IMR-90 (cell line): ENCODE results near the gene MYH9. TPM values are rescaled to one million over a fixed set of nuclear protein-coding genes. Genes with fewer than 3 reads are reported as not detected.

Experiments
- ATAC-seq: fragments of 200-7000 bp; cut with Tn5 transposase; 2 replicates; pipeline ENCODE4 v1.9.1; 2020; ENCODE audit warnings: low read depth, mild to moderate bottlenecking, moderate library complexity
- BruUV-seq: library from RNA; stranded (reverse); fragments of 400-500 nt; replicated peaks from 2 replicates; lab custom pipeline; 2021; lab: Mats Ljungman, UMichigan
- CTCF ChIA-PET: fragments of 300-600 bp; formaldehyde crosslinking; extraction: SDS; loops from one replicate; lab custom pipeline; 2021; ENCODE audit warnings: antibody characterized with exemption; lab: Yijun Ruan, JAX
- POLR2A ChIA-PET: fragments of 300-600 bp; sonication (Branson Sonifier 250); formaldehyde crosslinking; loops from one replicate; lab custom pipeline; 2022; ENCODE audit warnings: antibody characterized with exemption; ENCODE audit not compliant: unreplicated experiment; lab: Charles Lee
- DNase-seq: peaks from one replicate; pipeline ENCODE4 v3.0.0; 2013
- H2AFZ ChIP-seq: replicated peaks from 2 replicates; pipeline ENCODE3; 2013; ENCODE audit warnings: low read length, mild to moderate bottlenecking; ENCODE audit not compliant: poor library complexity
- H2AK5ac ChIP-seq: 2 replicates; pipeline ENCODE4 v1.6.1; 2013; ENCODE audit warnings: low read depth, low read length, inconsistent platforms
- H2AK9ac ChIP-seq: replicated peaks from 2 replicates; pipeline ENCODE3; 2013; ENCODE audit warnings: mild to moderate bottlenecking, low read depth, low read length, moderate library complexity; ENCODE audit not compliant: poor library complexity
- H2BK120ac ChIP-seq: 2 replicates; pipeline ENCODE4 v1.6.1; 2013; ENCODE audit warnings: low read depth, low read length, inconsistent platforms
- H2BK15ac ChIP-seq: 3 replicates; pipeline ENCODE4 v1.6.1; 2013; ENCODE audit warnings: low read depth, low read length, inconsistent platforms
- H2BK20ac ChIP-seq: 2 replicates; pipeline ENCODE4 v1.6.1; 2013; ENCODE audit warnings: low read depth, mild to moderate bottlenecking, inconsistent platforms, low read length, moderate library complexity
- H2BK5ac ChIP-seq: 2 replicates; pipeline ENCODE4 v1.6.1; 2013; ENCODE audit warnings: mild to moderate bottlenecking, low read depth, low read length, inconsistent platforms; ENCODE audit not compliant: poor library complexity, severe bottlenecking
- H3K14ac ChIP-seq: replicated peaks from 2 replicates; pipeline ENCODE4 v1.6.1; 2013; ENCODE audit warnings: low read depth, low read length, inconsistent platforms
- H3K18ac ChIP-seq: 2 replicates; pipeline ENCODE4 v1.6.1; 2013; ENCODE audit warnings: low read depth, low read length, control low read depth
- H3K23ac ChIP-seq: 2 replicates; pipeline ENCODE4 v1.6.1; 2013; ENCODE audit warnings: low read depth, low read length, inconsistent platforms
- H3K27ac ChIP-seq: 2 replicates; pipeline ENCODE4 v1.5.1; 2013; ENCODE audit warnings: mild to moderate bottlenecking, control low read depth, low read length; ENCODE audit not compliant: insufficient read depth
- H3K27me3 ChIP-seq: 2 replicates; pipeline ENCODE4 v1.6.1; 2013; ENCODE audit warnings: low read length; ENCODE audit not compliant: control insufficient read depth, insufficient read depth
- H3K36me3 ChIP-seq: 2 replicates; pipeline ENCODE4 v1.6.1; 2013; ENCODE audit warnings: low read length, mixed read lengths; ENCODE audit not compliant: control insufficient read depth, insufficient read depth
- H3K4ac ChIP-seq: 2 replicates; pipeline ENCODE4 v1.6.1; 2013; ENCODE audit warnings: low read depth, low read length, inconsistent platforms
- H3K4me1 ChIP-seq: 2 replicates; pipeline ENCODE4 v1.6.1; 2013; ENCODE audit warnings: low read length, mixed read lengths; ENCODE audit not compliant: control insufficient read depth, insufficient read depth
- H3K4me2 ChIP-seq: 2 replicates; pipeline ENCODE4 v1.6.1; 2013; ENCODE audit warnings: low read depth, mild to moderate bottlenecking, control low read depth, low read length, moderate library complexity
- H3K4me3 ChIP-seq: 2 replicates; pipeline ENCODE4 v1.5.1; 2013; ENCODE audit warnings: low read depth, mild to moderate bottlenecking, control low read depth, low read length, moderate library complexity; ENCODE audit not compliant: insufficient read depth
- H3K56ac ChIP-seq: 2 replicates; pipeline ENCODE4 v1.6.1; 2013; ENCODE audit warnings: low read length, inconsistent platforms; ENCODE audit not compliant: insufficient read depth; ENCODE audit errors: extremely low read depth
- H3K79me1 ChIP-seq, 2 experiments: 2 replicates each; pipeline ENCODE4 v1.6.1; 2013; ENCODE audit warnings: low read length in 2 of 2, inconsistent platforms in 1 of 2, low read depth in 1 of 2
- H3K9ac ChIP-seq: 2 replicates; pipeline ENCODE4 v1.6.1; 2013; ENCODE audit warnings: low read depth, low read length, control low read depth
- H3K9me1 ChIP-seq: 2 replicates; pipeline ENCODE4 v1.6.1; 2013; ENCODE audit warnings: low read length, inconsistent platforms; ENCODE audit not compliant: insufficient read depth
- H3K9me3 ChIP-seq: 2 replicates; pipeline ENCODE4 v1.6.1; 2013; ENCODE audit warnings: low read length; ENCODE audit not compliant: control insufficient read depth, insufficient read depth
- H4K20me1 ChIP-seq: 2 replicates; pipeline ENCODE4 v1.6.1; 2013; ENCODE audit warnings: low read length, inconsistent platforms; ENCODE audit not compliant: insufficient read depth
- H4K5ac ChIP-seq: 2 replicates; pipeline ENCODE4 v1.6.1; 2013; ENCODE audit warnings: mild to moderate bottlenecking, low read depth, low read length, control low read depth
- H4K8ac ChIP-seq, 2 experiments: 2 replicates each; pipeline ENCODE4 v1.6.1; 2013; ENCODE audit warnings: low read depth in 2 of 2, low read length in 2 of 2, control low read depth in 1 of 2, inconsistent platforms in 1 of 2
- H4K91ac ChIP-seq: 2 replicates; pipeline ENCODE4 v1.6.1; 2013; ENCODE audit warnings: low read depth, low read length, inconsistent platforms; ENCODE audit not compliant: insufficient read depth
- BHLHE40 ChIP-seq: fragments of 150-350 bp; IDR thresholded peaks from 2 replicates; pipeline ENCODE4 v1.6.1; 2016; ENCODE audit warnings: mild to moderate bottlenecking, low read depth, low read length
- CEBPB ChIP-seq: IDR thresholded peaks from 2 replicates; pipeline ENCODE4 v1.6.1; 2012; ENCODE audit warnings: low read depth, low read length, improper control_type of control experiment
- CHD1 ChIP-seq: IDR thresholded peaks from 2 replicates; pipeline ENCODE4 v1.6.1; 2012; ENCODE audit warnings: low read depth, low read length, improper control_type of control experiment
- FOS ChIP-seq: fragments of 150-350 bp; IDR thresholded peaks from 2 replicates; pipeline ENCODE4 v1.6.1; 2016; ENCODE audit warnings: low read depth, low read length
- MAFK ChIP-seq: IDR thresholded peaks from 2 replicates; pipeline ENCODE4 v1.6.1; 2012; ENCODE audit warnings: low read depth, low read length, improper control_type of control experiment
- MAZ ChIP-seq: IDR thresholded peaks from 2 replicates; pipeline ENCODE4 v1.6.1; 2012; ENCODE audit warnings: low read depth, mild to moderate bottlenecking, low read length, improper control_type of control experiment, moderate library complexity, borderline replicate concordance
- MXI1 ChIP-seq: IDR thresholded peaks from 2 replicates; pipeline ENCODE4 v1.6.1; 2012; ENCODE audit warnings: low read depth, mild to moderate bottlenecking, low read length, moderate library complexity, borderline replicate concordance
- NFE2L2 ChIP-seq: fragments of 150-350 bp; IDR thresholded peaks from 2 replicates; pipeline ENCODE4 v1.6.1; 2016; ENCODE audit warnings: low read depth, mild to moderate bottlenecking, low read length
- POLR2A ChIP-seq: IDR thresholded peaks from 2 replicates; pipeline ENCODE4 v1.6.1; 2012; ENCODE audit warnings: mild to moderate bottlenecking, low read depth, low read length
- RAD21 ChIP-seq: IDR thresholded peaks from 2 replicates; pipeline ENCODE4 v1.6.1; 2012; ENCODE audit warnings: low read length, improper control_type of control experiment
- RCOR1 ChIP-seq: IDR thresholded peaks from 2 replicates; pipeline ENCODE4 v1.6.1; 2012; ENCODE audit warnings: mild to moderate bottlenecking, low read length, improper control_type of control experiment; ENCODE audit not compliant: insufficient replicate concordance
- RFX5 ChIP-seq: IDR thresholded peaks from 2 replicates; pipeline ENCODE4 v1.8.0; 2012; ENCODE audit warnings: low read depth, mild to moderate bottlenecking, low read length, moderate library complexity
- SMC3 ChIP-seq: fragments of 150-350 bp; IDR thresholded peaks from 2 replicates; pipeline ENCODE4 v1.6.1; 2016; ENCODE audit warnings: low read depth, mild to moderate bottlenecking, antibody characterized with exemption, low read length, moderate library complexity
- WGBS, 2 experiments: methylation state at CpG; one replicate each; pipeline versions ENCODE4 v1.1.5 to v1.1.7; 2013; ENCODE audit warnings: missing lambda C conversion rate in 2 of 2; ENCODE audit not compliant: insufficient read length in 1 of 2; ENCODE audit errors: extremely low coverage in 2 of 2; 5-methylcytosine and 5-hydroxymethylcytosine counted together
- dilution Hi-C: fragments of 300-500 bp; cut with HindIII; formaldehyde crosslinking; loops from one replicate; pipeline ENCODE4 v1.14.3; 2018; ENCODE audit warnings: low sequenced_read_pairs; ENCODE audit not compliant: unreplicated experiment
- in situ Hi-C: fragments of 300-500 bp; cut with MboI; formaldehyde crosslinking; loops from 3 replicates; pipeline ENCODE4 v1.14.3; 2019; ENCODE audit warnings: low sequenced_read_pairs, inconsistent platforms, mixed read lengths
- intact Hi-C: fragments of 100-400 bp; cut with micrococcal nuclease; formaldehyde crosslinking; loops from 2 replicates; pipeline ENCODE4 v1.10.0; 2022
- polyA plus RNA-seq, 3 experiments: library from polyadenylated mRNA; depleted of rRNA; stranded (reverse); fragments of >200 nt; gene quantifications; 2 replicates each; pipeline ENCODE4 v1.2.3, GENCODE V29; 2012; ENCODE audit warnings: low replicate concordance in 1 of 3
- total RNA-seq: library from RNA; depleted of rRNA; stranded (reverse); fragments of >200 nt; gene quantifications from 2 replicates; pipeline ENCODE4 v1.2.3, GENCODE V29; 2012
- TF ChIP-seq, protein P1 (sequence below): conservative IDR thresholded peaks from 2 replicates; pipeline ENCODE4 v1.5.1; 2012; ENCODE audit warnings: mild to moderate bottlenecking, low read depth, low read length, improper control_type of control experiment
- TF ChIP-seq, protein P2 (sequence below): fragments of 150-350 bp; IDR thresholded peaks from 2 replicates; pipeline ENCODE4 v1.6.1; 2016; ENCODE audit warnings: low read depth, mild to moderate bottlenecking, low read length, moderate library complexity, borderline replicate concordance
- TF ChIP-seq, protein P3 (sequence below): fragments of 150-350 bp; IDR thresholded peaks from 2 replicates; pipeline ENCODE4 v1.6.1; 2017; ENCODE audit warnings: mild to moderate bottlenecking, antibody characterized with exemption, low read length, low read depth

Gene MYH9
- total and polyA plus RNA-seq, 2 of the 4 experiments (the other 2 are of a cell fraction), result 475 to 554 TPM

DNA sequence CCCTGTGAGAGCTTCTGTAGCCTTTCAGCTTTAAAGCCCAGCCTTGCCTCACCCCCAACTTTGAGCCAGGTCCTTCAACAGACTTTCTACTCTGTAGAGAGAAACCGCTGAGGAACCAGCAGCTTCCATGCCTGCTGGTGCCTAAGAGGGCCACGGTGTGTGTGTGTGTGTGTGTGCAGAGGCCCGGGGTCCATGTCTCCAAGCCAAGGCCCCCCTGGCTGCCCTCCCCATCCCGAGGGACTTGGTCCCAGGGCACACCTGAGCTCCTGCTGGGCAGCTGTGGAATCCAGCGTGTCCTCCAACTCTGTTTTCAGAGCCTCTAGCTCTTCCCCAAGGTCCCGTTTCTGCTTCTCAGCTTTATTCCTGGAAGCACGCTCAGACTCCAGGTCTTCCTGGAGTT is 92.5 kb downstream of the MYH9 start:
- BruUV-seq, result no TSS peak

More for the DNA sequence above, 92.5 kb downstream of the MYH9 start:
- no peak overlapping the region for H3K4ac ChIP-seq
- WGBS, 2 experiments, result 90% methylated on average over 4 of the region's 7 CpGs; no CpG with 5 or more reads in 1 of the 2 experiments
- no peaks in the 10 kb centered on the region for H3K4me1 ChIP-seq
- H3K36me3 ChIP-seq, result peaks cover 86% of the 10 kb centered on the region
- H2BK20ac ChIP-seq, result no peak overlapping the region
- no peak overlapping the region for H3K9ac ChIP-seq
- no peak overlapping the region for H2AK5ac ChIP-seq
- CTCF ChIA-PET, result interaction anchor here (0.7 kb wide), 1 partner anchor 944 kb away, joined by 3 read pairs; no protein-coding TSS in a partner anchor
- no peaks in the 10 kb centered on the region for H3K9me1 ChIP-seq
- no peak overlapping the region for H3K27ac ChIP-seq
- no peak overlapping the region for H3K14ac ChIP-seq
- no peak overlapping the region for H3K56ac ChIP-seq
- H2AFZ ChIP-seq, result no peak overlapping the region
- POLR2A ChIA-PET, result no interaction called here
- no peak overlapping the region for H3K4me2 ChIP-seq
- DNase-seq (no peak), ATAC-seq (no peak)
- H3K9me3 ChIP-seq, result no peaks in the 10 kb centered on the region
- TF ChIP-seq, protein P1, sequence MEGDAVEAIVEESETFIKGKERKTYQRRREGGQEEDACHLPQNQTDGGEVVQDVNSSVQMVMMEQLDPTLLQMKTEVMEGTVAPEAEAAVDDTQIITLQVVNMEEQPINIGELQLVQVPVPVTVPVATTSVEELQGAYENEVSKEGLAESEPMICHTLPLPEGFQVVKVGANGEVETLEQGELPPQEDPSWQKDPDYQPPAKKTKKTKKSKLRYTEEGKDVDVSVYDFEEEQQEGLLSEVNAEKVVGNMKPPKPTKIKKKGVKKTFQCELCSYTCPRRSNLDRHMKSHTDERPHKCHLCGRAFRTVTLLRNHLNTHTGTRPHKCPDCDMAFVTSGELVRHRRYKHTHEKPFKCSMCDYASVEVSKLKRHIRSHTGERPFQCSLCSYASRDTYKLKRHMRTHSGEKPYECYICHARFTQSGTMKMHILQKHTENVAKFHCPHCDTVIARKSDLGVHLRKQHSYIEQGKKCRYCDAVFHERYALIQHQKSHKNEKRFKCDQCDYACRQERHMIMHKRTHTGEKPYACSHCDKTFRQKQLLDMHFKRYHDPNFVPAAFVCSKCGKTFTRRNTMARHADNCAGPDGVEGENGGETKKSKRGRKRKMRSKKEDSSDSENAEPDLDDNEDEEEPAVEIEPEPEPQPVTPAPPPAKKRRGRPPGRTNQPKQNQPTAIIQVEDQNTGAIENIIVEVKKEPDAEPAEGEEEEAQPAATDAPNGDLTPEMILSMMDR, result no peak
- TF ChIP-seq RFX5, result no peak
- TF ChIP-seq NFE2L2, result no peak
- TF ChIP-seq MXI1, result no peak
- TF ChIP-seq, protein P2, sequence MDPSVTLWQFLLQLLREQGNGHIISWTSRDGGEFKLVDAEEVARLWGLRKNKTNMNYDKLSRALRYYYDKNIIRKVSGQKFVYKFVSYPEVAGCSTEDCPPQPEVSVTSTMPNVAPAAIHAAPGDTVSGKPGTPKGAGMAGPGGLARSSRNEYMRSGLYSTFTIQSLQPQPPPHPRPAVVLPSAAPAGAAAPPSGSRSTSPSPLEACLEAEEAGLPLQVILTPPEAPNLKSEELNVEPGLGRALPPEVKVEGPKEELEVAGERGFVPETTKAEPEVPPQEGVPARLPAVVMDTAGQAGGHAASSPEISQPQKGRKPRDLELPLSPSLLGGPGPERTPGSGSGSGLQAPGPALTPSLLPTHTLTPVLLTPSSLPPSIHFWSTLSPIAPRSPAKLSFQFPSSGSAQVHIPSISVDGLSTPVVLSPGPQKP, result no peak
- TF ChIP-seq CEBPB, result no peak
- no peak for TF ChIP-seq MAZ
- TF ChIP-seq FOS, result no peak
- no peak for TF ChIP-seq SMC3
- TF ChIP-seq, protein P3, sequence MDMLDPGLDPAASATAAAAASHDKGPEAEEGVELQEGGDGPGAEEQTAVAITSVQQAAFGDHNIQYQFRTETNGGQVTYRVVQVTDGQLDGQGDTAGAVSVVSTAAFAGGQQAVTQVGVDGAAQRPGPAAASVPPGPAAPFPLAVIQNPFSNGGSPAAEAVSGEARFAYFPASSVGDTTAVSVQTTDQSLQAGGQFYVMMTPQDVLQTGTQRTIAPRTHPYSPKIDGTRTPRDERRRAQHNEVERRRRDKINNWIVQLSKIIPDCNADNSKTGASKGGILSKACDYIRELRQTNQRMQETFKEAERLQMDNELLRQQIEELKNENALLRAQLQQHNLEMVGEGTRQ, result no peak
- no peak for TF ChIP-seq BHLHE40
- no peak for TF ChIP-seq RCOR1
- no peak for TF ChIP-seq MAFK
- no peak for TF ChIP-seq RAD21
- no peak for TF ChIP-seq CHD1
- TF ChIP-seq POLR2A, result no peak
- no peak overlapping the region for H3K4me3 ChIP-seq
- no peak overlapping the region for H4K91ac ChIP-seq
- H4K20me1 ChIP-seq, result peaks cover 84% of the 10 kb centered on the region
- in situ Hi-C loops, result no loop called here
- no peaks in the 10 kb centered on the region for H3K27me3 ChIP-seq
- dilution Hi-C loops, result no loop called here
- intact Hi-C loops, result no loop called here
- no peak overlapping the region for H2BK15ac ChIP-seq
- H4K8ac ChIP-seq, result no peak overlapping the region
- H3K18ac ChIP-seq, result no peak overlapping the region
- H4K5ac ChIP-seq, result no peak overlapping the region
- H2AK9ac ChIP-seq, result no peak overlapping the region
- no peak overlapping the region for H3K23ac ChIP-seq
- H2BK5ac ChIP-seq, result no peak overlapping the region
- H2BK120ac ChIP-seq, result no peak overlapping the region
- peaks cover 65 to 82% of the 10 kb centered on the region in 2 experiments; a peak in 3 of 4 replicates for H3K79me1 ChIP-seq
